ENCODE data around the gene HCN3.

DNA sequence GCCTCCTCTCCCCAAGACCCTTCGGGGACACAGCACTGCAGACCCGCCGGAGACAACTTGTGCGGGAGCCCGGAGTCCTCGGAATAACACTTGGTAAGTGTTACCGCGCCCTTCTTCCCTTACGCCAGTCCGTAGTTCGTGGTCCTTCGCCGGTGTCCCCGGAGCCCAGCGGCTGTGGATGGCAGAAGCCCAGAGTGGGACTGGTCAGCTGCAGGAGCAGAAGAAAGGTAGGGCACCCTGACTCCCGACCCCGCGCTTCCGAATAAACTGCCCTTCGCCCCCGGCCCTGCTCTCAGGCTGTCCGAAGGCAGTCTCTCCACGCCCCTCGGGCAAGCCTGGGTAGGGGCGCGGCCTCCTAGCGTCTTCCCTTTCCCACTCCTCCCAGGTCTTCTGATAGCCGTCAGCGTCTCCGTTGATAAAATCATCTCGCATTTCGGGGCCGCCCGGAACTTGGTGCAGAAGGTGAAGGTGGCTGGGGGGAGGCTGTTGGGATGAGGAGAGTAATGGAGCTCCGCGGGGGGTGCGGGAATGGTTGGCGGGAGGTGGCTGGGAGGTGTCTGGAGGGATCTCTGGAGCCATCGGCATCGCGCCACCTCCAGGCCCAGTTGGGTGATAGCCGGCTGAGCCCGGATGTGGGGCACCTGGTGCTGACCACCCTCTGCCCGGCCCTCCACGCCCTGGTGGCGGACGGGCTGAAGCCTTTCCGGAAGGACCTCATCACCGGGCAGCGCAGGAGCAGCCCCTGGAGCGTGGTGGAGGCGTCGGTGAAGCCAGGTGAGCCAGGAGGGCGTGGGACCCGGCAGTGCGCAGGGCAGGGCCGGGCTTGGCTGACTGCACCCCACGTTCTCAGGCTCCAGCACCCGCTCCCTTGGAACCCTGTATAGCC is 47.7 kb downstream of the HCN3 start:
- TF ChIP-seq CTCF (IDR thresholded peaks at IDR 0.05): no peak
- no peak for TF ChIP-seq EZH2 (IDR thresholded peaks at IDR 0.05; ENCODE audit: borderline replicate concordance, insufficient read depth, low read depth, low read length, poor library complexity, severe bottlenecking)
